HPDE6-E6E7 (cell line): ENCODE data around the gene GPR63.
A peak's percentile ranks its signal among the peaks of the same experiment; 100 is the strongest.

Experiments
- DNase-seq: peaks from one replicate; pipeline ENCODE4 v3.0.0; 2011; ENCODE audit warnings: missing footprints; ENCODE audit errors: extremely low spot score

The GPR63 gene

DNA sequence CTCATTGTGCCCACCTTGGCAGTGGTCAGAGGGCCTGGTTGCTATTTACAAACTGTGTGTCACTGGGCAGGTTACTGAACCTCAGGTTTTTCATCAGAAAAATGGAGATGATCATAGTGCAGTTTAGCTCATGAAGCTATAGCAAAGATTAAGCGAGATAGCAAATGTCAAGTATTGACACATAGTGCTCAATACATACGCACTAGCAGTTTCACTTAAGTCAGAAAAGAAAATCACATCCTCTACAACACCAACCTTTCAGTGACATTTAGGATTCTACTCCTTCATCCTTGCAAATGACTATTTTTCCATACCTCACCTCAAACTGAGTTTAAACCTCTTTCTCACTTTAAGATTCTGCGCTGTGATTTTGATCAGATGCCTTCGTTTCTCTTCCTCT lies 16.2 kb downstream of the GPR63 start:
- no peak for DNase-seq

GRCh38 chr6:96816301-96816817 lies 20.9 kb downstream of the GPR63 start:
- DNase-seq = no peak

DNA sequence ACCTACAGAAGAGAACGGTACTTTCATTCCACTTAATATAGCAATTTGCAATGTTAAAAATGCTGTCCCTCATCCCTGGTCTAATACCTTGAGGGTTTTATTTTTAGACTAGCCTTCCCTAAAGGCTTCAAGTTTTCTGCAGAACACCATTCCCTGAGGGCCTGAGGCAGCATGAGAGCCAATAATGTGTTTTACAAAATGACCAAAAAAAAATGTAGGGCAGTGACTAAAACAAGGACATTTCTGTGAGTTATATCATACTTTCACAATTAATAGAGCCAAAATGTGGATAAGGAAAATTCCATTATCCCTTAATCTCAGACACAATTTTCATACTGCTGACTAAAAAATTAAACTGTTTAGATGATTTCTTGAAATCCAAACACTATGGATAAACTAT lies 22.7 kb downstream of the GPR63 start:
- DNase-seq = no peak

GRCh38 chr6:96812077-96812703 lies 25.1 kb downstream of the GPR63 start:
- no peak for DNase-seq

- DNase-seq = no peak
These were observed 25.6 kb downstream of the GPR63 start for GRCh38 chr6:96811670-96812069.

DNA sequence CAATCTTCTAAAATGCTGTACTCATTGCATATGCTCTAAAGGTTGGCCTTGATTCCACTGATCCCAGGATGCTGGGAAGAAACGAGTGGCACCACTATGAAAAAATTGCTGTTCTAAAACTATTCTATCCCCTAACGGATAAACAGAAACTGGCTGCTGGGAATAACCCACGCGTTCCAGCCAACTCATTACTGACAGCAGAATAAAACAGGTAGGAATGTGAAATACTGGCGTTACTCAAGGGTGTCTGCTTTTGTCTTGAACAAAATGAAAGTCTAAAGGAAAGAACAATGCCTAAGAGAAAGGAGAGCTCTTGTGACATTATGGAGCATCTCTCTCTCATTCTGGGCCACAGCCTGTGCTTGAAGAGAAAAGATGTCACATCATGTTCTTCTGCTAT lies 26.1 kb downstream of the GPR63 start:
- no peak for DNase-seq

DNA sequence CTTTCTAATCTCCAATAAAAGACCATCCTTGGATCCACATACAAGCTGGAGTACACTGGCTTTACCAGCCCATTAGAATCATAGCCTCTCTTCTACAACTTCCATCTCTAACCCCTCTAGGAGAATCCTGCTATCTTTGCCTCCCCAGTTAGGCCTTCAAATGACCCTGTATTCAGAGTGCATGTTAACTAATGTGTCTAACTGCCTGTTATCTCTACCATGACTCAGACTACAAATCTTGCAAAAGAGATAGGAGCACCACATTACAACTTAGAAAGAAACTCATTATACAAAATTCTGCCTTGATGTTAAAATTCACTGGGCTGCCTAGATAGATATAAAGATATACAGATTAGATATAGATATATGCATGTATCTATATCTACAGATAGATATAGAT lies 28.2 kb downstream of the GPR63 start:
- no peak for DNase-seq

GRCh38 chr6:96803106-96803481 lies 34.2 kb downstream of the GPR63 start:
- DNase-seq = no peak

GRCh38 chr6:96795481-96795880 lies 41.8 kb downstream of the GPR63 start:
- DNase-seq = no peak

DNA sequence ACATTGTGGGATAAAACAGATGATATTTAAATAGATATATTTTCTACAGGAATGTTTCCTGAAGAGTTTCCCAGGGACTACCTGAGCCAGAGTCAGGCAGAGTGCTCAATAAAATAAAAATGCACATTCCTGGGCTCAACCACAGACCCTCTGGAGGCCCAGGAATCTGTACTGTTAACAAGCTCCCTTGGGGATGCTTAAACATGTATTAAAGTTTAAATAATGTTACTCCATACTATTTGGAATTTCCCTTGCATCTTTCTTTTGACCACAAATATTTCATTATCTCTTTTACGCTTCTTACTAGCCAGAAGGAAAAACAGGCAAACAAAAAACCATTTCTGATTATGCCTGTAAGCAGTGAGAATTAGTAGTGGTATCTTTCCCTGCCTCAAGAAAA lies 42.3 kb downstream of the GPR63 start:
- no peak for DNase-seq

GRCh38 chr6:96792561-96793190 lies 44.6 kb downstream of the GPR63 start:
- no peak for DNase-seq

DNA sequence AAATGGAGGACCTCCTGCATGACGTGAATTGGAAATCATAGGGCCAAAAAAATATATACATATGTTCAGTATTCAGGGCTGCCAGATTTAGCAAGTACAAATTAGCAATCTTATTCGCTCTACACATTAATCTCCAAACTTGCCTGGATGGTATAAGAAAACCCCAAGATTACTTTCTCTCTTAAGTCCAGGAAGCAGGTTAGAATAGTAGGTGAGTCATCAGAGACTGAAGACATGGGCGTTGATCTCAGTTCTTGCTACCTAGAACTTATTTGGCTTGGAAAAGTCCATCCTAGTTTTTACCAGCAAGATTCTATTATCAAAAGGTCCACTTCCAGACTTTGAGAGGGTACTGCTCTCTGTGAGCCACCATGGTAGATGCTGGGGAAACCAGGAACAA lies 47.4 kb downstream of the GPR63 start:
- peak; percentile 4 for DNase-seq

DNA sequence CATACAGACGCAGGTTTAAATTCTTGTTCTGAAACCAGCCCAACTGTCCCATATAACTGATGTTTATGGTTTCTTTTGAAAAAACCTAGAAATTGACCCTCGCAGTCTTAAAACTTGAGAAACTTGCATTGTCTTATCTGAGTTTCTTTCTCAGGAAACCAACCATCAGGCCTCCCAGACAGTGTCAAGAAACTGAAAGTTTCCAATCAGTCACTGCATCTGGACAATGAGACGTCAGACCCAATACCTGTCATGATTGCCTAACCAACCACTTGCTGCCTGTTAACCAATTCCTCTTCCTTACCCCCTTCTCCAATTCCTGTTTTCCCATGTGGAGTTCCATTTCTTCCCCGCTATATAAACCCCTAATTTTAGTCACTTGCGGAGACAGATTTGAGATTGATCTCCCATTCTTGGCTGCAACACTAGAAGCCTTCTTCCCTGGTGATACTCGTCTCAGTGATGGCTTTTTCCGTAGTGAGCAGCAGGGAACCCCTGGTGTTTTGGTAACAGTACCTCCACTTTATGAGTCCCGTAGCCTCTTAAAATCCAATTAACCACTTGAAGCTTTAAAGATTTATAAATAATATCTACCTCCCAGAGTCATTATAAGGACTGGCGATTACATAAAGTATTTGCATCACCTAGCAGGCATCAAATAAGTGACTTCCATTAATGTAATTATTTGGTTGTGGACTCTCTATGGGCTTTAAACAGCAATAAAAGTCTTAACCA lies 49.3 kb downstream of the GPR63 start:
- DNase-seq = no peak

GRCh38 chr6:96786336-96786735 lies 50.9 kb downstream of the GPR63 start:
- no peak for DNase-seq

GRCh38 chr6:96784650-96785049 lies 52.6 kb downstream of the GPR63 start:
- DNase-seq = no peak

DNA sequence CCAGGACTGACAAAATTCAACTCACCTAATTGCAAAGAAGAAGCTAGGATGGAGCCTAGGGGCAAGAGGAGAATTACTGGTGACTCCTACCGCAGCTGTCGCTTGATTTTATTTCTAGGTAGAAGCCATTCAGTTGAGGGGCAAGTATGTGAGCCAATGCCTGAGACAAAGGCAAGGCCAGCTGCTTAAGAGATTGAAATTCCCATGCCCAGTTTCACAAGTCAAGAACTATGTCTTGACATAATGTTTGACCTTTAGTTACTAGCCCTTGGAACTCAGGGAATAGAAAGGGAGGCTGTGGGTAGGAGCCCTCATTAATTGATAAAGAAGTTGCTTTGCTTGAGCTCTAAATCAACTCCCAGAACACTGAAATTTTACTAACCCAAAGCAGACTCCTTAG lies 54.0 kb downstream of the GPR63 start:
- no peak for DNase-seq

GRCh38 chr6:96781557-96781956 lies 55.7 kb downstream of the GPR63 start:
- no peak for DNase-seq

DNA sequence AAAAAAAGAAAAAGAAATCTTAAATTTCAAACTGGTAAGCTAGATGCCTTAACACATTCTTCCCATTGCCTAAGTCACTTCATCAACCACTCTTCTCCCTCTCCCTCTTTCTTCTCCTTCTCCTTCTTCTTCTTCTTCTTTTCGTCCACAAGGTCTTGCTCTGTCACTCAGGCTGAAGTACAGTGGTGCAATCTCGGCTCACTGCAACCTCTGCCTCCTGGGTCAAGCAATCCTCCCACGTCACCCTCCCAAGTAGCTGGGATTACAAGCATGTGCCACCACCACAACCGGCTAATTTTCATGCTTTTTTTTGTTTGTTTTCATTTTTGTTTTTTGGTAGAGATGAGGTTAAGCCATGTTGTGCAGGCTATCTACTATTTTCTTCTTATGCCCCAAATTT lies 60.2 kb downstream of the GPR63 start:
- no peak for DNase-seq

DNA sequence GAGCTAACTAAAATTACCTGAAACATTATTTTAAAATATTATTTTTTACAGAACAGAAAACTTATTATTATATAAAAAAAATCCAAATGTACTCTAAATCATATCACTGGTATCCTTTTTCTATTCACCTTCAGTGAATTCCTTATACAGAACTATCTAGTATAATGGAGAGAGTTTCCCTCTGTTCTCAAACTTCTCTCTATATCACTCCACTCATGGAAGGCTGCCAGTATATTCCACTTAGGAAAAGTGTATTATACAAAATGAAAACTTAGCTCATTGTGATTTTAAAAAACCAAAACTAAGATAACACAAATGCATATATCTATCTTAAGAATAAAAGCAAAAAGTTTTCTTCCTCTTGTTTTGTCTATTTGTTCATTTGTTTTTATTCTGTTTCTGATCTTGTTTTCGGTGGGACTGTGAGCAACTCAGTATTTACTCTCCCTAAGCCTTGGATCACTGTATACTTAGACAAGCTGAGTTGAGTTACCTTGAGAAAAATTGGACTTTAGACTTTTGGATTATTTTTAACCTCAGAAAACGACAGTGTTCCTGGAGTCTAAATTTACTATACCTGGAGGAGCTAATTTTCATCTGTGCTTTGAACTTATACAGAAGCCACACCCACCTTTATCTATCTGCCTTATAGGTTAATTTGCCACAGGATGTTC lies 61.4 kb downstream of the GPR63 start:
- DNase-seq = no peak

GRCh38 chr6:96766769-96767168 lies 70.5 kb downstream of the GPR63 start:
- no peak for DNase-seq

DNA sequence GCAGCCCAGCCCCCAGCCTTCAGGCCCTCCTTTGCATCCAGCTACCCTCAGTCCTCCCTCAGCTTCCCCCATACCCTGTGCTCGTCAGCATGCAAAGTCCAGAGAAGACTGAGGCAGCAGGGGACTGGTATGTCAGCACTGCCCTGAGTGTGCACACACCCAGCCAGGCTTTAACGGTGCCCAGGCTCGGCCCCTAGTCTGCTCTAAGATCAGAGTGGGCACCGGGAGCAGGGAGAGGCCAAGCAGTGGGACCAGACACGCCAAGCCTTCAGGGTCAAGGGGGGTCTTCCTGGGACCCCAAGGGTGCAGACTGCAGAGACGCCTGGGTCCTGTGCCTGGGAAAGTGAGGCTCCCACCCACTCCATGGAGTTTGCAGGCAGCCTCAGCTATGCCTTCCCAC lies 74.7 kb downstream of the GPR63 start:
- no peak for DNase-seq

GRCh38 chr6:96761794-96762193 lies 75.5 kb downstream of the GPR63 start:
- DNase-seq = no peak
